Peyer's patch (tissue), 4 donors: ENCODE measurements around the gene TFEC. TPM values are rescaled to one million over a fixed set of nuclear protein-coding genes. Genes with fewer than 3 reads are reported as not detected.

Experiments
- DNase-seq, 3 donors: peaks; one replicate each; pipeline ENCODE4 v3.0.0-alpha.2; 2017 to 2019
- H3K27ac ChIP-seq, 4 donors: fragments of 200-600 bp; sonication (generic); one replicate each; pipeline ENCODE4 v1.5.1; 2016 to 2019
- H3K27me3 ChIP-seq, 2 donors: fragments of 200-600 bp; sonication (generic); one replicate each; pipeline ENCODE4 v1.5.1; 2019
- H3K36me3 ChIP-seq, 3 donors: fragments of 200-600 bp; sonication (generic); one replicate each; pipeline ENCODE4 v1.5.1; 2016 to 2019
- H3K4me1 ChIP-seq, 4 donors: fragments of 200-600 bp; sonication (generic); one replicate each; pipeline ENCODE4 v1.5.1; 2016 to 2019
- H3K4me3 ChIP-seq, 4 donors: fragments of 200-600 bp; sonication (generic); 1 replicate in 3 of 4; 2 replicates in 1 of 4; pipeline ENCODE4 v1.5.1; 2016 to 2019; ENCODE audit warnings: mild to moderate bottlenecking in 1 of 4
- H3K9me3 ChIP-seq, 4 donors: fragments of 200-600 bp; sonication (generic); one replicate each; pipeline ENCODE4 v1.5.1; 2016 to 2019; ENCODE audit warnings: mild to moderate bottlenecking in 1 of 4
- CTCF ChIP-seq, 6 experiments: fragments of 450-650 bp in 4 of 6; fragments of 200-600 bp in 2 of 6; sonication (generic) in 1 of 6; IDR thresholded peaks; one replicate each; pipeline ENCODE4 v1.5.1; 2017 to 2019; ENCODE audit warnings: antibody characterized with exemption in 6 of 6, mild to moderate bottlenecking in 3 of 6, moderate library complexity in 1 of 6
- POLR2A ChIP-seq, 2 donors: fragments of 450-650 bp; IDR thresholded peaks; one replicate each; pipeline ENCODE4 v1.5.1; 2017; ENCODE audit warnings: antibody characterized with exemption in 2 of 2, mild to moderate bottlenecking in 2 of 2, moderate library complexity in 2 of 2
- total RNA-seq, 4 donors: library from RNA; depleted of rRNA; stranded (reverse); fragments of >200 nt; gene quantifications; one replicate each; pipeline ENCODE4 v1.1.0, GENCODE V29; 2016

The TFEC gene
- total RNA-seq, 4 donors from 2014 or later, result 13.5 to 99.9 (median 20.1) TPM

GRCh38 chr7:116028787-116029186 is 1.8 kb downstream of the TFEC start:
- H3K36me3 ChIP-seq, result no peaks in the 10 kb centered on the region
- no peak overlapping the region for H3K4me3 ChIP-seq
- TF ChIP-seq CTCF (IDR thresholded peaks at IDR 0.05), result no peak
- TF ChIP-seq POLR2A (IDR thresholded peaks at IDR 0.05), result no peak
- H3K9me3 ChIP-seq, result no peaks in the 10 kb centered on the region
- no peak for DNase-seq
- H3K27me3 ChIP-seq, result no peaks in the 10 kb centered on the region
- H3K27ac ChIP-seq, result no peak overlapping the region
- H3K4me1 ChIP-seq, result no peaks in the 10 kb centered on the region

GRCh38 chr7:116027786-116028185 is 2.8 kb downstream of the TFEC start:
- no peaks in the 10 kb centered on the region for H3K36me3 ChIP-seq
- no peaks in the 10 kb centered on the region for H3K4me1 ChIP-seq
- no peak overlapping the region for H3K27ac ChIP-seq
- no peaks in the 10 kb centered on the region for H3K9me3 ChIP-seq
- H3K4me3 ChIP-seq, result no peak overlapping the region
- H3K27me3 ChIP-seq, result no peaks in the 10 kb centered on the region
- no peak for TF ChIP-seq POLR2A (IDR thresholded peaks at IDR 0.05)
- no peak for TF ChIP-seq CTCF (IDR thresholded peaks at IDR 0.05)
- no peak for DNase-seq

GRCh38 chr7:116024826-116025809 is 5.4 kb downstream of the TFEC start:
- no peak overlapping the region for H3K27ac ChIP-seq
- H3K4me3 ChIP-seq, result no peak overlapping the region
- no peaks in the 10 kb centered on the region for H3K27me3 ChIP-seq
- H3K4me1 ChIP-seq, result no peaks in the 10 kb centered on the region
- DNase-seq, result no peak
- H3K9me3 ChIP-seq, result no peaks in the 10 kb centered on the region
- no peak for TF ChIP-seq CTCF (IDR thresholded peaks at IDR 0.05)
- no peak for TF ChIP-seq POLR2A (IDR thresholded peaks at IDR 0.05)
- H3K36me3 ChIP-seq, result no peaks in the 10 kb centered on the region

- H3K27ac ChIP-seq, result no peak overlapping the region
- no peaks in the 10 kb centered on the region for H3K9me3 ChIP-seq
- H3K27me3 ChIP-seq, result no peaks in the 10 kb centered on the region
- H3K4me3 ChIP-seq, result no peak overlapping the region
- no peak for DNase-seq
- H3K4me1 ChIP-seq, result no peaks in the 10 kb centered on the region
- TF ChIP-seq CTCF (IDR thresholded peaks at IDR 0.05) (no peak), POLR2A (IDR thresholded peaks at IDR 0.05) (no peak)
- H3K36me3 ChIP-seq, result no peaks in the 10 kb centered on the region
Measured at GRCh38 chr7:116021237-116021636, 9.3 kb downstream of the TFEC start.

- Histone ChIP-seq H3K27me3 (no peaks in the 10 kb centered on the region), H3K9me3 (no peaks in the 10 kb centered on the region), H3K36me3 (no peaks in the 10 kb centered on the region), H3K27ac (no peak overlapping the region), H3K4me1 (no peaks in the 10 kb centered on the region), H3K4me3 (no peak overlapping the region)
- no peak for DNase-seq
- TF ChIP-seq CTCF (IDR thresholded peaks at IDR 0.05), result no peak
- TF ChIP-seq POLR2A (IDR thresholded peaks at IDR 0.05), result no peak
Measured at GRCh38 chr7:116018731-116019130, 11.8 kb downstream of the TFEC start.
